Stimulated activated CD4-positive, alpha-beta T cell treated with anti-CD3 and anti-CD28 coated beads, Interleukin-4, amount 100 ng/mL, for 48 hours (primary cell): Measurements from ENCODE around the gene EMSY.

ENCODE experiments used
- DNase-seq, 2 donors: peaks; one replicate each; pipeline ENCODE4 v3.0.0-alpha.2; 2020; ENCODE audit warnings: low read depth in 2 of 2

Gene EMSY

GRCh38 chr11:76524461-76524860, 79.6 kb downstream of the EMSY start:
- DNase-seq: no peak

GRCh38 chr11:76524919-76525318, 80.1 kb downstream of the EMSY start:
- no peak for DNase-seq

- no peak for DNase-seq
Observed at GRCh38 chr11:76526878-76527277, 82.1 kb downstream of the EMSY start.

GRCh38 chr11:76542436-76542835, 97.6 kb downstream of the EMSY start:
- no peak for DNase-seq

- DNase-seq: no peak
Observed at GRCh38 chr11:76543006-76543703, 98.3 kb downstream of the EMSY start.

GRCh38 chr11:76550781-76551180, 106.0 kb downstream of the EMSY start:
- no peak for DNase-seq

- DNase-seq: no peak
Observed at GRCh38 chr11:76551400-76551799, 106.6 kb downstream of the EMSY start.

GRCh38 chr11:76552987-76553386, 108.2 kb downstream of the EMSY start:
- DNase-seq: no peak

GRCh38 chr11:76553554-76554476, 109.0 kb downstream of the EMSY start:
- DNase-seq: no peak

GRCh38 chr11:76554767-76555166, 109.9 kb downstream of the EMSY start:
- no peak for DNase-seq

GRCh38 chr11:76557466-76557865, 112.6 kb downstream of the EMSY start:
- no peak for DNase-seq

GRCh38 chr11:76558473-76558872, 113.7 kb downstream of the EMSY start:
- DNase-seq: no peak

GRCh38 chr11:76558891-76559290, 114.1 kb downstream of the EMSY start:
- DNase-seq: no peak

- no peak for DNase-seq
Observed at GRCh38 chr11:76559346-76559745, 114.5 kb downstream of the EMSY start.

- no peak for DNase-seq
Observed at GRCh38 chr11:76560219-76560618, 115.4 kb downstream of the EMSY start.

GRCh38 chr11:76561245-76561644, 116.4 kb downstream of the EMSY start:
- no peak for DNase-seq

GRCh38 chr11:76562541-76562940, 117.7 kb downstream of the EMSY start:
- DNase-seq: no peak

GRCh38 chr11:76564364-76564763, 119.5 kb downstream of the EMSY start:
- DNase-seq: no peak

- no peak for DNase-seq
Observed at GRCh38 chr11:76566811-76567210, 122.0 kb downstream of the EMSY start.

GRCh38 chr11:76567261-76567660, 122.4 kb downstream of the EMSY start:
- no peak for DNase-seq

GRCh38 chr11:76568139-76568538, 123.3 kb downstream of the EMSY start:
- no peak for DNase-seq

GRCh38 chr11:76568621-76569020, 123.8 kb downstream of the EMSY start:
- DNase-seq: no peak
